LNCAP (cell line): ENCODE results near the gene SLC6A12.

Experiments used
- CTCF ChIP-seq: fragments of 450-650 bp; IDR thresholded peaks from 2 replicates; pipeline ENCODE4 v1.5.1; 2017; ENCODE audit warnings: mild to moderate bottlenecking

SLC6A12 gene

DNA sequence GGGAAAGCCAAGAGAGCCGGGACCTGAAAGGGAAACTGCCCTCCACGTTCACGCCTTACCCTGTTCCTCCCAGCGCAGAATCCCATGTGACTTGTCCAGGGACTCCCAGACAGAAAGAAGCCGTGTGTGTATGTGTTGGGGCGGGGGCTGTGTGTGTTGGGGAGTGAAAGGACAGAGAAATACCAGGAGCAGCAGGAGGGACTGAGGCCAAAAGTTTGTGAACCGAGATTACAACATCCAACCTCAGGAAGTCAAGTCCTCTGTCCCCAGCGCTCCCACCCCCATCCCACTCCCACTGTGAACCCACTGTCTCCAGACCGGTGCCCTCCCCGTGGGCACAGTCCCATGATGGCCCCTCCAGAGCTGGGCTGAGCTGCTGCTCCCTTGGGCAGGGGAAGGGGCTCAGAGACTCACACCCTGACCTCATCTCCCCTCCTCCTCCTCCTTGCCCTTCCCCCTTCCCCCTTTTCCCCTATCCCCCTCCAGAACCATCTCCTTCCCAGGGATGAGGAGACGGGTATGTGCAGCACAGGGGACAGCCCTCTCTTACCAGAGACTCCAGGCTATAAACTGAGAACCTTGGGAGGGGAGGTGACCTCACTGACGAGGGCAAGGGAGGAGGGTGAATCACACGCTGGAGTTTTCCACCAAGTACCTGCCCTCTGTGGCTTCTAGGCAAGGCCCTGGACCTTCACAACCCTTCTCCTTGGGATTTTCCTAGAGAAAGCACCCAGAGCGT is at the start of gene SLC6A12:
Gene SLC6A12 (minus strand): TSS at position 155 of the 739 bp plus-strand sequence. CDS start 4,171 bp downstream, outside the sequence.
- TF ChIP-seq CTCF = no peak

DNA sequence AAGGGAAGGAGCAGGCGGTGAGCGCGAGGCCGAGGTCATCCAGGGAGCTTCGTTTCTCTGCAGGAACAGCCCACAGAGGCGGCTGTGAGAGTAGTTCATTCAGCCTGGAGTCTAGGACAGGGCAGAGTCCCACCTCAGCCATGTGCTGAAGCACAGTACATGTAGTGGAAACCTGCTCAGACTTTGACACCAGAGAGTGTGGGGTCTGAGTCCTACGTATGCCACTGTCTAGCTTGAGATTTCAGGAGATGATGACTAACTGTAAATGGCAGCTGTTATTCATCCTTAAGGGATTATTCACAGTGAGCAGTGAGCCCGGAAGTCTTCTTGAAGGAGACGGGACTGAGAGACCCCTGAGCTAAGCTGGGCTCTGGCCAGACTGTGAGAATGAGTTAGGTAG is 49.6 kb upstream of the SLC6A12 start:
- TF ChIP-seq CTCF = no peak

DNA sequence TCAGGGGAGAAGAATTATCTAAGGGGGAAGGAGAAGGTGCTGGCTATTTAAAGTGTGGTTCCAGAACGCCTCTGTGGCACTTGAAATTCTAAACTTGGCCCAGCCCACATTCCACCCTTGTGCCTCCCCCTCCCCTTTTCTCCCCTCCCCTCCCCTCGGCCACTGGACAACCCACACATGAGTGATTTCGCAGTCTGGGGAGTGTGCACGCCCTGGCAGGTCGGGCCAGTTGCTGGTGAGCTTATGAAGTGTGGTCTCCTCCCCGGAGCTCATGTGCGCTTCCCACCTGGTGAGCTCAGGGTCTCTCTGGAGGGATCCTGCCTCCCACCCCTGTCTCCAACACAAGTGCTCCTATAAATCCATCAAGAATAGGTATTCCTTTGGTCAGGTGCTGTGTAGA is 48.9 kb upstream of the SLC6A12 start, which contains the start of gene SLC6A13:
Gene SLC6A13 (minus strand): TSS at position 20 of the 400 bp plus-strand sequence. CDS start 2,784 bp downstream, outside the sequence.
- no peak for TF ChIP-seq CTCF

DNA sequence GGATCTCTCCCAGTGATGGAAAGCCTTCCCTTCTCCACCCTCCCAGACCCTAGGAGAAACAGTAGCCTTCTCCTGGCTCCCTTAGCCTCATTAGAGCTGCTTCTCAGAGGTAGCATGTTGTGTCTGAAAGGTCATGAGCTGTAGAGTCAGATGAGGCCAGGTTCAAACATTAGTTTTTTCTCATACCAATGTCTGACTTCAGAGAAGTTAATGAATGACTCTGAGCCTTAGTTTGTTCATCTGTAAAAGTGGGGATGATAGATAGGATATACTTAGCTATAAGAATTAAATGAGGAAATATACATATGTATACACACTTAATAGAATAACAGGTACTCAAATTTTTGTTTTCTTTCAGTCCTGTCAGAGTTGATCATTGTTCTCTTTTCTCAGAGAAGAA is 48.2 kb upstream of the SLC6A12 start:
- TF ChIP-seq CTCF = no peak

DNA sequence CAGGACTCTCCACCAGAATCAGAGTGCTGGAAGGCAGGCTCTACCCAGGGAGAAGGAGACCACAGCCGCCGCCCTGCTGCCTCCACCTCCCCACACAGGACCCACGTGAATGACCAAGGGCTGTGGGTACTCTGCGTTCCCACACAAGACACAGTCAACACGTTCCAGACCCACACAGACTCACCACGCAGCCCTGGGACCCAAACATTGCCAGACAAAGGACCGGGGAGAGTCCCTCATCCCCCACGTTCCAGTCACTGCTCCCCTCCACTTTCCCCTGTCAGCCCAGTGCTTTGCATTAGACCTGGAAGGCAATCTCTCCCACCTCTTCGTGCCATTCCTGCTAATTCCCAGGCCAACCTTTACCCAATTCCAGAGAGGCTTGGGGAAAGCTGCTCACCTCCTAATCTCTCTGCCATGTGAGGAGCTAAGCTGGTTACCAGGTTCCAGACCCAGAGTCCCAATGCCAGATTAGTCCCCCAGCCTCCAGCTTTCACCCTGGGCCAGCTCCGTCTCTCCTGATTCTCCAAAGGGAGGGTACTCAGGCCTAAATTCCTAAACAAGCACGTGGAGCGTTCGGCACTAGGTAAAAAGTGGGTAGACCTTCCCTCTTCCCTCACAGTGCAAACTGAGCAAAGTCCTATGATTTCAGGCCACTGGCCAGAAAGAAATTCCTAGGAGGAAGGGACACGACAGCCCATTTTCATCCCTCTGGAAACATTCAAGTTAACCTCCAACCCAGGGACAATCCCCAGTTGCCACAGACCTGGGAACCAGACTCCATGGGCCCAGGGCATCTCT is 43.8 kb upstream of the SLC6A12 start:
- no peak for TF ChIP-seq CTCF

DNA sequence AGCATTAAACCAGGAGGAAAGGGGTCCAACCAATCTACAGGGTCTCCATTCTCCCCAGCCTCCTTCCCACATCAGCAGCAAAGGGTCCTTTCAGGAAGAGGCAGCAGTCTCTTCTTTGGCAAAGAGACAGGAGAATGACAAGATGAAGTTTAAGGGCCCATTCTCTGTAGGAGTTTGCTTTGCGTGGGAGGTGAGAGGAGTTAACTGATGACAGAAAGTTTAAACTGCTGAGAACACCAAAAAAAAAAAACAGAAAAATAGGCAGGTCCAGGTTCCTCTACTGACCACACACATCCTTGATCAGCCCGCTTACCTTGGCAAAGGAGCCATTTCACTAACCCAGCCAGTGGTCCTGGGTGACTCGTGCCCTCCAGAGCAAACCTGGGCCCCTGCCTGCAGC is 43.0 kb upstream of the SLC6A12 start:
- TF ChIP-seq CTCF = no peak

- TF ChIP-seq CTCF = no peak
Observed at GRCh38 chr12:256225-256624, 42.3 kb upstream of the SLC6A12 start.
